IPS DF 4.7 (cell line): Measurements from ENCODE around the gene CCDC167.

Source experiments
- DNase-seq: peaks from one replicate; pipeline ENCODE4 v3.0.0-alpha.2; 2013; ENCODE audit warnings: low spot score; ENCODE audit errors: extremely low read depth

The CCDC167 gene

GRCh38 chr6:37499433-37500293 is at the start of gene CCDC167:
CCDC167 (minus strand) TSS chr6:37499893; CDS start chr6:37499863, 30 bp downstream.
- DNase-seq, result peak; percentile 98

DNA sequence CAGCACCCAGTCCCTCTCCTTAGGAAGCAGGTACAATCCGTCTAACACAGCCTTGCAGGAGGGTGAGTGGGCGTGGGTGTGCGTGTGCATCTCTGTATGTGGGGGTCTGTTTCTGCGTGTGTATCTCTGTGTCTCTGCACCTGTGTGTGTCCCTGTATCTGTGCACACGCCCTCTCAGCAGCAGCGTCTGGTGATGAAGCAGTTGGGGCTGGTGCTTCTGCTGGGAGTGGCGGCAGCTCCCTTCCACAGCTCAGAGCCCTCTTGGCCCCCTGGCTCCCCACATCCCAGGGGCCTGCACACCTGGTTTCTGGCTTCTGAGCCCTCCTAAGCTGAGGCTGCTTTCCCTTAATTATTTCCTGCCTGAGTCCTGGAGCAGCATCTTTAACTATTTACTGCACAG is 49.5 kb upstream of the CCDC167 start:
- DNase-seq, result no peak

DNA sequence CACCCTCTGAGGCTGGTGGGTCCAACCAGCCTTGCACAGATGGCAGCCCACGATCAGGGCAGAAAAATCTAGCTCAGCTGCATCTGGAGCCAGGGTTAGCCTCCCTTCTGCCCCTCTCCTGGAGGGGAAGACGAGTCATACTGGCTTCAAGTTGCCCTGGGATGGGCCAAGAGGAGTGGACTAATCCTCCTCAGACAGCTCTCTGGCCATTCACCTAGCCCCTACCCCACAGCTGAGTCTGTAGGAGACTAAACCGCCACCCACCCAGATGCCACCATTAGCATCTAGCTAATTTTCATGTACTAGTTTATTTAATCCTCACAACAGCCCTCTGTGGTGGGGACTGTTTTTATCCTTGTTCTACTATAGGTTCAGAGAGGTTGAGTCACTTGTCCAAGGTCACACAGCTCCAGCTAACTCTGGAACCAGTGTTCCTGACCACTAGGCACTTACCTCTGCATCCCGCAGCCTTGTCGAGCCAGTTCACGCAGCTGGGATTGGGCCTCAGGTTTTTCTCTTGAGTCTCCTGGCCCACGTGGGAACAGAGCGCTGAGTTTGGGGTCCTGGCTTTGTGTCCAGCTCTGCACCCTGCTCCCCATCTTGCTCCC is 48.5 kb upstream of the CCDC167 start:
- DNase-seq, result no peak

DNA sequence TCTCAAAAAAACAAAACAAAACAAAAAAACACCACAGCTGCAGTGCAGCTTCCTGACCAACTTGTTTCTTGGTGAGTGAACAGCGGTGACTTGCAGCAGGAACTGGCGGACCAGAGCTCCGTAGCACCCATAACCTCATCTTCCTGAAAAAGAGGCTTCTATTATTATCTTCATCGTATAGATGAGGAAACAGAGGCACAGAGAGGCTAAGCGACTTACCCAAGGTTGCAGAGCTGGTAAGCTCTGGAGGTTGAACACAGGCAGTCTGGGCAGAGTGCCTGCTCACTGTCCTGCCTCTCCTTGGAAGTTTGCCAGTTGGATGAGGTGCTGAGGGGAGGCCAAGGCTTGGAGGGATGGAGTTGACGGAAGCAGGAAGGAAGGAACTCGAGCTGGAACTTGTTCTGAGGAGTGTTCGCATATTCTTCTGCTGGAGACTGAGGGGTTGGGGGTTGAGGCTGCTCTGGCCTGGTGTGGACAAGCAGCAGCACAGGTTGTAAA is 47.9 kb upstream of the CCDC167 start:
- no peak for DNase-seq

DNA sequence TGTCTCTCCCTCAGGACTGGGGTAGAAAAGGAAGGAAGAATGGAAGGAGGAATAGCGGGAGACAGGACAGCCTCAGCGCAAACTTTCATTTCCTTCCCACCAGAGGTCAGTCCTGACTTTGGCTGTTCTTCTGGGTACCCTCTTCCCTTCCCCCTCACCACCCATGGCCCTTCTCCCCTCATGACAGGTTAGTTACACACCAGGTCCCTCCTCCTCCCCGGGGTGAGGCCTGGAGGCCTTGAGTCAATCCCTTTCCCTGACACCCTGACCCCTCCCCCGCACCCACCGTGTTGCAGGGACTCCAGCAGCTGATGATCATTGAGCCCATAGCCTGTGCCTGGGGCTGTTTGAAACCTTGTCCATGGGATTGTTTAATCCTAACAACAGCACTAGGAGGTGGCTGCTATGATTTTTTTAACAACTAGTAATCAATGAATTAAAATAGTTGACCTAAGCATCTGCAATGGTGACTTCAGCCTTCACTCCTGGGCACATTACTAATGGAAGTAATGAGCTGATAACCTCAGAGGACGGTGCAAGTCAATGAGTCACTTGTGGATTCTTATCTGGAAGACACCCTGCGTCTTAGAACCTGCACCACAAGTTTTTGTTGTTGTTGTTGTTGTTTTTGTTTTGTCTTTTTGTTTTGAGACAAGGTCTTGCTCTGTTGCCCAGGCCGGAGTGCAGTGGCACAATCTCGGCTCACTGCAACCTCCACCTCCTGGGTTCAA is 46.6 kb upstream of the CCDC167 start:
- no peak for DNase-seq

GRCh38 chr6:37544530-37544929 is 44.8 kb upstream of the CCDC167 start:
- no peak for DNase-seq

DNA sequence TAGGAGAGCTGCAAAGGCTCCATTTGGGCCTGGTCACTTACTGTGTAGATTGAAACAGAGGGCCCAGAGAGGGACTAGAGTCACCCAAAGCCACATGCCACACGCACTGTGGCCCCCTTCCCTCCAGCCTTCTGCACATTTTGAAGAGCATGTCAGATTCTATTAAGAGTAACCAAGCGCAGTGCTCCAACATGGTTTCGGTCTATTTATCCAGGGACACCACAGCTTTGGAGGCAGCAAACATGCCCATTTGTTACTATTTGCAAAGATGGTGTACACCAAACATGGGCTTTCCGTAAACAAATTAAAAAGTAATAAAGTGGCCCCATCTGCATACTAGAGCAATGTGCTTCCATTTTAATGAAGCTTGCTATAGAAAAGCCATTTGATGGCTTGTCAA is 43.7 kb upstream of the CCDC167 start:
- DNase-seq, result no peak

DNA sequence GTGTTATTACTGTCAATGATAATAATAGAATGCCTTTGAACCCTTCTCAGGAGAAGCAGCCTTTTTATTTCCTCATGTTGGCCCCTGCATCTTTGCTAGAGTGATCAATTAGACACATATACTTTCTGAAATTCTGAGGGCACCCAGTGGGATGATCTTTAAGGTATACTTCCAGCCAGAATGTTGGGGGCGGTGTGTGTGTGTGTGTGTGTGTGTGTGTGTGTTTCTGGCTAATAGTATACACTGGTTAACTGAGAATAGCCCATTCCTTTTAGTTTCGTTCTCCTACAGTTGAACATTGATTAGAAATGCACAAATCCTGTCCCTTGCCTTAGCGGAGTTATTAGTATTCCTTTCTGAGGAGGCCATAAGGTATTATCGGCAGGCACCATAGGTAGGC is 41.7 kb upstream of the CCDC167 start:
- DNase-seq, result no peak

- no peak for DNase-seq
Observed at GRCh38 chr6:37540390-37540789, 40.7 kb upstream of the CCDC167 start.

GRCh38 chr6:37540029-37540352 is 40.3 kb upstream of the CCDC167 start:
- DNase-seq, result no peak

GRCh38 chr6:37539171-37540028 is 39.7 kb upstream of the CCDC167 start:
- no peak for DNase-seq

GRCh38 chr6:37538107-37538506 is 38.4 kb upstream of the CCDC167 start:
- no peak for DNase-seq

DNA sequence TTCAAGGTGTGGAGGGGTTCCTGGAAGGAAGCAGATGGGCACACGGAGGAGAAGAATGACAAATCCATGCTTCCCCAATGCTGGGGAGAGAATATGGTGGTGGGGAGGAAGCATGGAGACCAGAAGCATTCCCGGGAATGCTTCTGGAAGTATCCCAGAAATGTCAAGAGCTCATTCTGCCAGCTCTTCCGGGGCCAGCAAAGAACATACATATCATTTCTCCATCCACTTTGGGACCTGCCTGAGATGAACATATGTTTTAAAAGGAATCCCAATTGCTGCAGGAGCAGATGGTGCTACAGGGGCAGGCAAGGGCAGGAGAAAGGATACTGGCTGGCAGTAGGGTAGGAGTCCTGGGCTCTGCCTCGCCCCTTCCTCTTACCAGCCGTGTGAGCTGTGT is 37.9 kb upstream of the CCDC167 start:
- no peak for DNase-seq

DNA sequence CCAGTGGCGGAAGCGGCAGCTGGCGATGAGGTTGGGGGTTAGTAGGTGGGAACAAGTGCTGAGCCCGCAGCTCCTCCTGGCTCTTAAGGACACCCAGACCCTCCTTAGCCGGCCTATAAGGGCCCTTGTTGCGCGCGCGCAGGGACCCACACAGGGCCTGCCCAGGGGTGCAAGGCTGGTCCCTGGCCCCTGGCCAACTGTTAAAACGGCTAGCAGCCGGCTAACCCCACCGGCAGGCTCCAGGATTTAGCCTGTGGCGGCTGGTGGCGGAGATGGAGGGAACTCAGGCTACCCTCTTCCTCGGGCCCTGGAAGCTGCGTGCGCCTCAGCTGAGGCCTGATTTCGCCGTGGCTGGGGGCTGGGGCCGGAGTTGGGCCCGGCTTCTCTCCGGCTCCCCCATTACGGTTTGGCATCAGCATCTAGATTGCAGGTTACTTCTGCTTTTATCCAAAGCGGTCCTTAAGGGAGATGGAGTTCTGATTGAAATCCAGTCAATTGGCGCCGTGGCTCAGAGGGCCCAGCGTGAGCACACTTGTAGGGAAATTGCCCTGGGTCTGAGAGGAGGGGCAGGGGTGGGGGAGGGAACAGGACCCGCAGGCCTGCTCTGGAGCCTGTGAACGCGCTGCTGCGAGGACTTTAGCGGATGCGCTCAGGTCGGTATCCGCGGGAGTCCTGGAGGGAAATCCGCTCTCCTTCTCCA is 36.9 kb upstream of the CCDC167 start:
- no peak for DNase-seq

DNA sequence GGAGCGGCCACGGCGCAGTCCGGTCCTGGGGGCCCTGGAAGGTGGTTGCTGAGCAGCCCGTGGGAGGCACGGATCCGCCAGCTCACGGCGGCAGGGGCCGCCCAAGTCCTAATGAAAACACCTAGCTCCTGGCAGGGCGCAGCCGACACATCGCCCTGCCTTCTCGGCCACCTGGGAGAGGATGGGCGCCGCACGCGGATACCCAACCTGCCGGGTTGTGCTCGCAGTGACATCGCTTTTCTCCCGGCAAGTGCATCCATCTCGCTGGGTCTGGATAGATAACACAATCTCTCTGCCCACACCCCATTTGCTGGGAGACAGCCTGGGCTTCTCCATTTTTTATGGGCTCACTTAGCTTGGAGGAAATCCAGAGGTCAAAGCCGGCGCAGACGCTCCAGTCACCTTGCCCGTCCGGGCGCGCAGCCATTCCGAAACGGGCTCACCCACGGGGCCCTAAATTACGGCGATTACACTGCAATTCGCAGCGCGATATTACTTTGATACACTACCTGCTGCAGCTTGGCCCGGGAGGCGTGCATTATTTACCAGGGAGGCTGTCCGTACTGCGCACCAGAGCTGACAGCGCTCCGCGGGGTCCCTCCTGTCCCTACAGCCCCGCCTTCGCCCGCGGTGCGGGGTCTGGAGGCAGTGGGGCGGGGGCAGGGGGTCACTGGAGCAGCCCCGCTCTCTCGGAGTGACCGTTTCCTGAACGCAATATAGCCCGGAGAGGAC is 36.2 kb upstream of the CCDC167 start:
- no peak for DNase-seq

- no peak for DNase-seq
Observed at GRCh38 chr6:37535428-37535758, 35.7 kb upstream of the CCDC167 start.

- no peak for DNase-seq
Observed at GRCh38 chr6:37534893-37535292, 35.2 kb upstream of the CCDC167 start.

GRCh38 chr6:37532122-37532521 is 32.4 kb upstream of the CCDC167 start:
- no peak for DNase-seq

DNA sequence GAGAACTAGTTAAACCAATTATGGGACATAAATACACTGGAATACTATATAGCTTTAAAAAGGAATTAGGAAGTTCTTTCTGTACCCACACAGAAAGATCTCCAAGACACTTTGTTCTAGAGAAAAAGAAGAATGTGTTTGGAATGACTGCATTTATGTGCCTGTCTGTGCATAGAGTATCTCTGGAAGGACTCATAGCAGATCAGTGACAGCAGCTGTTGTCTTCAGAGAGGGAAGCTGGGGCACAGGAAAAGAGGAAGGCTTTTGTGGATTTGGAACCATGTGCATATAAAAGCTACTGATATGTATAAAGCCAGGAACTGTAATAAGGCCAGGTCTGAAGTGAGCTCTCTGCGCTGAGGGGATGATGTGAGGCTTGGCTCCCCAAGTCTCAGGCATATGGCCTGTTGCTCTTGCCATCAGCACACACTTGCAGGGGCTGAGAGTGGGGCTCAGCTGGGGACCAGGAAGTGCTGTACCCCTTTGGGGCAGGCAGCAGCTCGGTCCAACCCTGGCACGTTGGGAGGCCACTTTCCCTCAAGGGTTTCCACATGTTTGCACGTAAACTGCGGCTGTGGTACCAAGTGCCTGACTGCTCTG is 31.8 kb upstream of the CCDC167 start:
- DNase-seq, result no peak

GRCh38 chr6:37531026-37531425 is 31.3 kb upstream of the CCDC167 start:
- DNase-seq, result no peak
